Liver (tissue), 9 donors: ENCODE results near the gene HEPN1. TPM values are rescaled to one million over a fixed set of nuclear protein-coding genes. Genes with fewer than 3 reads are reported as not detected.
A peak's percentile ranks its signal among the peaks of the same experiment; 100 is the strongest.

Experiments used
- DNase-seq: peaks from one replicate; pipeline ENCODE4 v3.0.0-alpha.2; 2017; ENCODE audit warnings: low spot score
- H3K27ac ChIP-seq, 2 donors: one replicate each; pipeline ENCODE4 v1.7.0; 2013; ENCODE audit warnings: inconsistent platforms in 2 of 2, low read length in 2 of 2, control low read depth in 1 of 2, low read depth in 1 of 2, mild to moderate bottlenecking in 1 of 2
- H3K27me3 ChIP-seq, 4 donors: one replicate each; pipeline versions ENCODE4 v1.6.1 to v1.7.0; 2013; ENCODE audit warnings: low read length in 3 of 4, inconsistent platforms in 1 of 4, mild to moderate bottlenecking in 1 of 4, moderate library complexity in 1 of 4; ENCODE audit not compliant: control insufficient read depth in 4 of 4, insufficient read depth in 4 of 4
- H3K36me3 ChIP-seq, 4 donors: one replicate each; pipeline versions ENCODE4 v1.6.1 to v1.7.0; 2013; ENCODE audit warnings: low read length in 3 of 4, mild to moderate bottlenecking in 3 of 4, low read depth in 1 of 4, moderate library complexity in 1 of 4; ENCODE audit not compliant: control insufficient read depth in 4 of 4, insufficient read depth in 3 of 4
- H3K4me1 ChIP-seq, 4 donors: one replicate each; pipeline versions ENCODE4 v1.6.1 to v1.7.0; 2013; ENCODE audit warnings: low read length in 3 of 4, mild to moderate bottlenecking in 3 of 4, moderate library complexity in 1 of 4; ENCODE audit not compliant: control insufficient read depth in 4 of 4, insufficient read depth in 4 of 4
- H3K4me3 ChIP-seq, 3 donors: one replicate each; pipeline versions ENCODE4 v1.6.1 to v1.7.0; 2013; ENCODE audit warnings: low read length in 3 of 3, control low read depth in 1 of 3, low read depth in 1 of 3, mild to moderate bottlenecking in 1 of 3
- H3K9ac ChIP-seq, 2 donors: one replicate each; pipeline ENCODE4 v1.7.0; 2013; ENCODE audit warnings: low read length in 2 of 2, mild to moderate bottlenecking in 2 of 2, moderate library complexity in 2 of 2, control low read depth in 1 of 2, low read depth in 1 of 2
- H3K9me3 ChIP-seq, 4 donors: one replicate each; pipeline versions ENCODE4 v1.6.1 to v1.7.0; 2013; ENCODE audit warnings: low read length in 3 of 4; ENCODE audit not compliant: control insufficient read depth in 4 of 4
- ATF3 ChIP-seq: IDR thresholded peaks from 2 replicates; pipeline ENCODE4 v1.6.1; 2016; ENCODE audit warnings: antibody characterized with exemption
- CTCF ChIP-seq: fragments of 150-350 bp; IDR thresholded peaks from 2 replicates; pipeline ENCODE4 v1.5.1; 2017; ENCODE audit warnings: improper control_type of control experiment, low read depth, low read length; ENCODE audit not compliant: missing input control
- EGR1 ChIP-seq, 2 donors: IDR thresholded peaks; 2 replicates each; pipeline ENCODE4 v1.6.1; 2016 to 2018; ENCODE audit warnings: antibody characterized with exemption in 2 of 2, low read depth in 2 of 2
- FOXA2 ChIP-seq: IDR thresholded peaks from 2 replicates; pipeline ENCODE4 v1.6.1; 2016; ENCODE audit warnings: antibody characterized with exemption
- GABPA ChIP-seq, 2 donors: IDR thresholded peaks in 1 of 2; conservative IDR thresholded peaks in 1 of 2; 2 replicates each; pipeline ENCODE4 v1.6.1; 2016; ENCODE audit warnings: antibody characterized with exemption in 2 of 2, mild to moderate bottlenecking in 1 of 2, moderate library complexity in 1 of 2
- HNF4A ChIP-seq, 2 donors: conservative IDR thresholded peaks; 2 replicates each; pipeline ENCODE4 v1.6.1; 2016; ENCODE audit warnings: antibody characterized with exemption in 2 of 2, mild to moderate bottlenecking in 2 of 2
- NR2F2 ChIP-seq: IDR thresholded peaks from 2 replicates; pipeline ENCODE4 v1.6.1; 2016; ENCODE audit warnings: antibody characterized with exemption
- REST ChIP-seq: IDR thresholded peaks from 2 replicates; pipeline ENCODE4 v1.6.1; 2016; ENCODE audit warnings: antibody characterized with exemption, mild to moderate bottlenecking
- RXRA ChIP-seq, 2 donors: IDR thresholded peaks; 2 replicates each; pipeline ENCODE4 v1.6.1; 2017 to 2018; ENCODE audit warnings: antibody characterized with exemption in 2 of 2, mild to moderate bottlenecking in 1 of 2
- SP1 ChIP-seq: IDR thresholded peaks from 2 replicates; pipeline ENCODE4 v1.6.1; 2018; ENCODE audit warnings: antibody characterized with exemption, mild to moderate bottlenecking
- TAF1 ChIP-seq: conservative IDR thresholded peaks from 2 replicates; pipeline ENCODE4 v1.6.1; 2016; ENCODE audit warnings: antibody characterized with exemption, mild to moderate bottlenecking
- ZBTB33 ChIP-seq: IDR thresholded peaks from 2 replicates; pipeline ENCODE4 v1.6.1; 2016; ENCODE audit warnings: antibody characterized with exemption
- WGBS: extraction: QIAGEN DNeasy Blood & Tissue Kit; methylation state at CpG from one replicate; pipeline ENCODE4 v1.1.7; 2013; 5-methylcytosine and 5-hydroxymethylcytosine counted together
- polyA plus RNA-seq, 2 donors: library from polyadenylated mRNA; stranded (reverse) in 1 of 2; unstranded in 1 of 2; fragments of 200-250 nt in 1 of 2; fragments of >200 nt in 1 of 2; fragmentation: Nextera tagmentation in 1 of 2; extraction: Ambion mirVana in 1 of 2; gene quantifications; one replicate each; pipeline versions ENCODE4 v1.2.1 to v1.2.3, GENCODE V29; 2013 to 2015
- total RNA-seq, 2 donors: library from RNA; depleted of rRNA; stranded (reverse); fragments of >200 nt; gene quantifications; one replicate each; pipeline ENCODE4 v1.2.3, GENCODE V29; 2014
- donor health status: healthy.
- donor health status: healthy.
- donor health status: healthy.
- donor health status: healthy.
- donor health status: healthy.

Gene HEPN1
- total and polyA plus RNA-seq, 4 donors: 0.22 to 2.6 TPM; not detected in 2

GRCh38 chr11:124897674-124898262 lies 21.3 kb upstream of the HEPN1 start, which contains the start of gene ROBO4:
Gene ROBO4 (minus strand): TSS chr11:124897865. CDS start chr11:124897795, 70 bp downstream.
- peaks cover 0 to 9% (median under 1%) of the 10 kb centered on the region in 4 donors for H3K4me1 ChIP-seq
- 54% methylated on average over 12 of the region's 12 CpGs for WGBS
- H3K9ac ChIP-seq: no peak within 1 kb of the TSS
- no peaks in the 10 kb centered on the region for H3K9me3 ChIP-seq
- TF ChIP-seq SP1: peak; percentile 8
- peak; percentile 72 for TF ChIP-seq NR2F2
- no peak for TF ChIP-seq REST
- no peak for TF ChIP-seq ZBTB33
- TF ChIP-seq GABPA (IDR thresholded peaks at IDR 0.05 in 1 of 2, conservative IDR thresholded peaks at IDR 0.05 in 1 of 2): no peak
- TF ChIP-seq FOXA2: no peak
- peak within 1 kb of the TSS; percentile 23 to 64 for H3K27ac ChIP-seq
- peaks cover 0 to 2% (median 0%) of the 10 kb centered on the region in 4 donors for H3K27me3 ChIP-seq
- no peaks in the 10 kb centered on the region for H3K36me3 ChIP-seq
- no peak for DNase-seq
- peak within 1 kb of the TSS in 2 of 3 donors; percentile 14 to 38 for H3K4me3 ChIP-seq

GRCh38 chr11:124898263-124898680 lies 20.8 kb upstream of the HEPN1 start:
- 81% methylated on average over 3 of the region's 3 CpGs for WGBS
- peaks cover 0 to 2% (median 0%) of the 10 kb centered on the region in 4 donors for H3K27me3 ChIP-seq
- no peak overlapping the region for H3K9ac ChIP-seq
- H3K9me3 ChIP-seq: no peaks in the 10 kb centered on the region
- H3K4me1 ChIP-seq: peaks cover 0 to 9% (median 0%) of the 10 kb centered on the region in 4 donors
- TF ChIP-seq FOXA2: no peak
- no peak for TF ChIP-seq TAF1
- no peak for TF ChIP-seq ATF3
- TF ChIP-seq HNF4A (conservative IDR thresholded peaks at IDR 0.05): no peak
- TF ChIP-seq EGR1 (IDR thresholded peaks at IDR 0.05; ENCODE audit: low read depth in 2 of 2): no peak
- TF ChIP-seq CTCF: no peak
- no peak for TF ChIP-seq RXRA (IDR thresholded peaks at IDR 0.05)
- no peak overlapping the region for H3K4me3 ChIP-seq
- DNase-seq: no peak
- peak overlapping the region in 1 of 2 donors; percentile 64 for H3K27ac ChIP-seq
- no peaks in the 10 kb centered on the region for H3K36me3 ChIP-seq
